OCI-LY1 (cell line): ENCODE results near the gene TMEM243.

ENCODE experiments used
- EZH2 ChIP-seq: fragments of 200-600 bp; sonication (generic), shearing (Covaris generic); IDR thresholded peaks from 2 replicates; pipeline ENCODE4 v1.8.0; 2017; ENCODE audit warnings: borderline replicate concordance, mixed run types, mild to moderate bottlenecking, antibody characterized with exemption, low read length, moderate library complexity, mixed read lengths
- TF ChIP-seq, protein P1 (sequence below): fragments of 200-600 bp; sonication (generic), shearing (Covaris generic); IDR thresholded peaks from 2 replicates; pipeline ENCODE4 v1.5.1; 2017; ENCODE audit warnings: mild to moderate bottlenecking, antibody characterized with exemption, low read length, moderate library complexity, mixed read lengths

DNA sequence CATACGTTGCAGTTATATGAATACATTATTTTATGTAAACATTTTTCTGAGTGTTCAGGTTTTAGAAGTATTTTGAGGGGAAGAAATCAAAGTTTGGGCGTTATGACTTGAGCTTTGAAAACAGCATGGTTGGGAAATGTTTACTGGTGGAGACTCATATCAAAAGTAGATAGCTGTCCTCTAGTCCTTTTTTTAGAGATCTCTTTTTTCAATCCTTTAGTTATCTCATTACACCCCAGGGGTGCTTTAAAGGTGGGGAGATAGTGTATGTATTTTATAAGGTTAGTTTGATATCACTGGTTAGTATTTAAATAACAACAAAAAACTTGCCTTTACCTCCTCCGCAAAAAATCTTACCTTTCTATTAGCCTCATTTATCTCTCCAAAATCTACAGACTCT lies 65.0 kb downstream of the TMEM243 start:
- TF ChIP-seq, protein P1, sequence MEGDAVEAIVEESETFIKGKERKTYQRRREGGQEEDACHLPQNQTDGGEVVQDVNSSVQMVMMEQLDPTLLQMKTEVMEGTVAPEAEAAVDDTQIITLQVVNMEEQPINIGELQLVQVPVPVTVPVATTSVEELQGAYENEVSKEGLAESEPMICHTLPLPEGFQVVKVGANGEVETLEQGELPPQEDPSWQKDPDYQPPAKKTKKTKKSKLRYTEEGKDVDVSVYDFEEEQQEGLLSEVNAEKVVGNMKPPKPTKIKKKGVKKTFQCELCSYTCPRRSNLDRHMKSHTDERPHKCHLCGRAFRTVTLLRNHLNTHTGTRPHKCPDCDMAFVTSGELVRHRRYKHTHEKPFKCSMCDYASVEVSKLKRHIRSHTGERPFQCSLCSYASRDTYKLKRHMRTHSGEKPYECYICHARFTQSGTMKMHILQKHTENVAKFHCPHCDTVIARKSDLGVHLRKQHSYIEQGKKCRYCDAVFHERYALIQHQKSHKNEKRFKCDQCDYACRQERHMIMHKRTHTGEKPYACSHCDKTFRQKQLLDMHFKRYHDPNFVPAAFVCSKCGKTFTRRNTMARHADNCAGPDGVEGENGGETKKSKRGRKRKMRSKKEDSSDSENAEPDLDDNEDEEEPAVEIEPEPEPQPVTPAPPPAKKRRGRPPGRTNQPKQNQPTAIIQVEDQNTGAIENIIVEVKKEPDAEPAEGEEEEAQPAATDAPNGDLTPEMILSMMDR, result no peak
- no peak for TF ChIP-seq EZH2
